Kidney glomerular epithelial cell (primary cell): ENCODE results near the gene PWWP2B.
"Not testable (repeated sequence)": the region's sequence is repeated elsewhere in the genome, so short reads cannot be mapped to it uniquely, and the experiment has no call there.

ENCODE experiments used
- DNase-seq: peaks from one replicate; lab custom pipeline; 2025; lab: John Stamatoyannopoulos, UW

The PWWP2B gene

GRCh38 chr10:132433671-132434340, 36.8 kb downstream of the PWWP2B start:
- DNase-seq = no peak

GRCh38 chr10:132434405-132435005, 37.5 kb downstream of the PWWP2B start:
- no peak for DNase-seq

GRCh38 chr10:132435320-132435719, 38.3 kb downstream of the PWWP2B start:
- DNase-seq = not testable (repeated sequence)

- DNase-seq = not testable (repeated sequence)
These were observed 39.1 kb downstream of the PWWP2B start for GRCh38 chr10:132436096-132436495.

GRCh38 chr10:132436861-132437410, 39.9 kb downstream of the PWWP2B start:
- DNase-seq = no peak

GRCh38 chr10:132437541-132437950, 40.5 kb downstream of the PWWP2B start:
- no peak for DNase-seq

GRCh38 chr10:132438091-132439024, 41.4 kb downstream of the PWWP2B start:
- no peak for DNase-seq

DNA sequence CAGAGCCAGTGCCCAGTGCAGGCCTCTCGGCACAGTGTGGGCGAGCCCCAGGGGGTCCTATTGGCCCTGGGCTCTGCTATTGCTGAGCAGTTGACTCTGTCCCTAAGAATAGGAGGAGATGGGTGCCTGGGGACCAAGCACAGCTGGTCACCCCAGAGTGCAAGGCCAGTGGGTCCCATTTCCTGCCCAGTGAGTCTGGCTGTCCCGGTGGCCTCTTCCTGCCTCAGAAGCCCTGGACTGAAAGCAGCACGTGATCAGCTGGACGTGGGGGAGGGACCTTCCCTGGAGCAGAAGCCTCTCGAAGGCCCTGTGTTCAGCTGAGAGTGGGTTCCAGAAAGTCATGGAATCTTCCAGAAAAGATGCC, 42.0 kb downstream of the PWWP2B start:
- no peak for DNase-seq

GRCh38 chr10:132439424-132440163, 42.6 kb downstream of the PWWP2B start:
- DNase-seq = no peak

GRCh38 chr10:132440791-132441565, 44.0 kb downstream of the PWWP2B start:
- DNase-seq = no peak

DNA sequence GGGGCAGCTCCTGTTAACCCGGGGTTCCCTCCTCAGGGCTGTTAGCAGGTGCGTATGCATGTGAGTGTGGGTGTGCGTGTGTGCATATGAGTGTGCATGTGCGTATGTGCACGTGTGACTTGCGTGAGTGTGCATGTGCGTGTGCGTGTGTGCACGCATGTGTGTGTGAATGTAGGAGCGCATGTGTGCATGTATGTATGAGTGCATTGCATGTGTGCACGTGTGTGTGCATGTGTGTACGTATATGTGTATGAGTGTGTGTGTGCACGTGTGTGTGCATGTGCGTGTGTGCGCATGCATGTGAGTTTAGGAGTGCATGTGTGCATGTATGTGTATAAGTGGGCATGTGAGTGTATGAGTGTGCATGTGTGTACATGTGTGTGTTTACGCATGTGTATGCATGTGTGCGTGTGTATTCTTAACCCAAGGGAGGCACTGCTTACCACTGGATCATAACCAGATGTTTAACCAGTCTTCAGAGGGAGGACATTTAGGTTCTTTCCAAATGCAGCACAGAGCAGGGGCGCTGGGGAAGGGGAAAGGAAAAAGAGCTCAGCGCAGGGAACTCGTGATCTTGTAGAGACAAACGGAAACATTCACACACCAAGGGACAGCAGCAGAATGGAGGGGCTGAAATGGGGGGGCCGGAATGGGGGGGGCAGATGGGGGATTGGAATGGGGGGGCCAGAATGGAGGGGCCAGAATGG, 45.0 kb downstream of the PWWP2B start:
- no peak for DNase-seq

DNA sequence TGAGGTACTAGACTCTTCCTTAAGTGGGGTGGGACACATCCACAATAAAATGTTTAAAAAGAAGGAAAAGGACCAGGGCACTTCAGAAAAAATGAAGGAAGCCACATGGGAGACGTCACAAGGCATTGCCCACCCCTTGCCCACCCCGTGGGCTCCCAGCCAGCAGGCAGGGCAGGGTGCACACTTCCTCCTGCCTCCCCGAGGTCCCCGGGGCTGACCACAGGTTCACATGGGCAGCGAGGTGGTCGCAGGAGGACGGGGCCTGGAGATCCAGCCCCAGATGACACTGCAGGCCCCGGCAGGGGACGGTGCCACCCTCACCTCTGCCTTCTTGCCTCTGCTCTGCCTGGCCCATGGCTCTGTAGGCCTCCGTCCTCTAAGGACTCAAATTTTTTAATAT, 45.6 kb downstream of the PWWP2B start:
- DNase-seq = no peak

GRCh38 chr10:132443605-132443982, 46.6 kb downstream of the PWWP2B start:
- DNase-seq = no peak

DNA sequence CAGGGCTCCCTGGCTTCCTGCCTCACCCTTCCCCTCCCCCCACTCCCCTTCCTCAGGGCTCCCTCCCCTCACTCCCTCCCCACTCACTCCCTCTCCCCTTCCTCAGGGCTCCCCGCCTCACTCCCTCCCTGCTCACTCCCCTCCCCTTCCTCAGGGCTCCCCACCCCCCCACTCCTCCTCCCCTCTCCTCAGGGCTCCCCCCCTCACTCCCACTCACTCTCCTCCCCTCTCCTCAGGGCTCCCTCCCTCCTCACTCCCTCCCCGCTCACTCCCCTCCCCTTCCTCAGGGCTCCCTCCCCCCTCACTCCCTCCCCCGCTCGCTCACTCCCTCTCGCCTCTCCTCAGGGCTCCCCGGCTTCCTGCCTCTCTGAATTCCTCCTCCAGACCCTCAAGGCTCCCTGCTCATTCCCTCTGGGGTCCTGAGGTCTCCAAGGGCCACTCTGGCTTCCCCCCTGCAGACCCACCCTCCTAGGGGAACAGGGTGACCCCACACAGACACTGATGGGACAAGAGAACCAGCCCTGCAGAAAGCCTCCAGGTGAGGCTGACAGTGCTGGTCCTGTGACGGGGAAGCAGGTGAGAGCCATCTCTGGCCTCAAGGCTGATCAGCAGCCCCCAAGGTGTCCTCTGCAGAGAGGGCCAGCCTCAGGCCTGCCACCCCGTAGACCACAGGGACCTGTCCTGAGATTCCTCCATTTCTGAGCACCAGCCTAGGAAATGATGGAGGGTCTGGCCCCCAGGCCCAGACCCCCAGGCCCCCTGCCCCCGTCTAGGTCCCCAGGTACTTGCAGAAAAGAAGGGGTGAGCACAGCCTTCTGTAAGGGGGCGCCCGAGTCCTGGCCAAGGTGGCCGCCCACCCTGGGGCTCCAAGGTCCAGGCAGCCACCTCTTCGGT, 47.2 kb downstream of the PWWP2B start:
- no peak for DNase-seq

DNA sequence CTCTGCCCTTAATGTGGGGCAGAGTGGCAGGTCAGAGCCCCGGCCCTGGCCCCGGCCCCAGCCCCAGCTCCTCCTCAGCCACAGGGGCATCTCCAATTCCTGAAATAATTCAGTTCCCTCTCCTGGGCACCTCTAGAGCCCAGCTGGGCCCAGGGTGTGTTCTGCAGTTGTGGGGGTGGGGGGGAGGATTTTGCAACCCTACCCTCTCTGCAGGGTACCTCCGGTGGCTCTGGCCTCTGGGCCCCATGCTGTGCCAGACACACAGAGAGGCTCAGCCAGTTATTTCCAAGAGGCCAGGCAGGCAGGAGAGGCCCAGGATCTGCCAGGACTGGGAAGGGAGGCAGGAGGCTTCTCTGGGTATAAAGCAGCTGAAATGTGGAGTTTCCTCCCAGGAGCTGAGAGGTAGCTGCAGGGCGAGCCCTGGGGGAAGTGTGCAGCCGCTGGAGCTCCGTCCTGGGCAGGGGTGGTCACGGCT, 47.9 kb downstream of the PWWP2B start:
- DNase-seq = no peak

- DNase-seq = no peak
These were observed 48.7 kb downstream of the PWWP2B start for GRCh38 chr10:132445516-132446194.

- DNase-seq = no peak
These were observed 49.2 kb downstream of the PWWP2B start for GRCh38 chr10:132446195-132446581.

DNA sequence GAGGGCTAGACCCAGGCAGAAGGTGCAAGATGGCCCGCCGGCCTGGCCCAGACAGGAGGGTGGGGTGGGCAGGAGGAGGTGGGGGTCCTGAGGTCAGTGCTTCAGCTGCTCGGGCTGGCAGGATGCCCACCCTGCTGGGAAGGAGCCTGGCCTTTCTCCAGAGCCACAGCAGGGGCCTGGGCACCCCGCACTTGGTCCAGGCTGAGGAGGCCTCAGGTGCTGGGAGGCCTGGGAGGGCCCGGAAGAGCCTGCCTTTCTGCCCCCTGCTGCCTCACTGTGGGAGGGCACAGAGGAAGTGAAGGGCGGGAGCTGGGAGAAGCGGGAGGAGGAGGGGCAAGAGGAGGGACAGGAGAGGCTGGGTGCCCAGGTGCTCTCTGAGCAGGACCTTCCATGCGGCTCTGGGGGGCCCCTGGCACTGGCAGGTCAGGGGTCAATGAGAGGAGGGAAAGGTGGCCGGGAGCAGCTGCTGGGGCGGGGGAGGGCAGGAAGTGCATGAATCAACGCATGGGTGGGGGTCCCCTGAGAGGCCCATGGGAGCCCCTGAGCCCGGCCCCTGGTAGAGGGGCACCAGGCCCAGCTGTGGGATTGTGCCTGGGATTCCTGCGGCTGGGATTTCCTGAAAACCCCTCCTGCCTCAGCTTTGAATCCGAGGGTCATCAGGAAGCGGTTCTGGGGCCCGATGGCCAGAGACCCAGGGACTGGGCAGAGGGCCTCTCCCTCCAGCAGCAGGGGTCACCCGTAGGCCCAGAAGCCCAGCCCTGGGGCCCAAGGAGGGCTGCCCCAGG, 49.9 kb downstream of the PWWP2B start:
- DNase-seq = peak; percentile 38
